HepG2 (cell line): ENCODE data around the gene PEPD.

Experiments
- BRCA1 ChIP-seq: sonication (generic); formaldehyde crosslinking; IDR thresholded peaks from 2 replicates; pipeline ENCODE4 v1.4.0; 2020; ENCODE audit warnings: missing genetic modification reagents
- ERF ChIP-seq: IDR thresholded peaks from 2 replicates; pipeline ENCODE4 v1.6.1; 2018; ENCODE audit warnings: missing biosample characterization, missing genetic modification reagents
- FOXK2 ChIP-seq: fragments of 450-650 bp; IDR thresholded peaks from 2 replicates; pipeline ENCODE4 v1.6.1; 2016
- GTF3A ChIP-seq: sonication (generic); formaldehyde crosslinking; conservative IDR thresholded peaks from 2 replicates; pipeline ENCODE4 v1.4.0; 2020; ENCODE audit warnings: mild to moderate bottlenecking, missing genetic modification reagents
- JUN ChIP-seq: sonication (generic); formaldehyde crosslinking; IDR thresholded peaks from 2 replicates; pipeline ENCODE4 v1.4.0; 2020; ENCODE audit warnings: mild to moderate bottlenecking, missing genetic modification reagents
- MLLT10 ChIP-seq: sonication (generic); formaldehyde crosslinking; IDR thresholded peaks from 2 replicates; pipeline ENCODE4 v1.4.0; 2020; ENCODE audit warnings: missing genetic modification reagents
- POLR2A ChIP-seq, 2 experiments: IDR thresholded peaks; 2 replicates each; pipeline ENCODE4 v1.6.1; 2011; ENCODE audit warnings: low read depth in 2 of 2, low read length in 2 of 2, mild to moderate bottlenecking in 1 of 2, moderate library complexity in 1 of 2; ENCODE audit not compliant: insufficient read depth in 1 of 2
- XBP1 ChIP-seq: sonication (generic); formaldehyde crosslinking; IDR thresholded peaks from 2 replicates; pipeline ENCODE4 v1.5.0; 2020; ENCODE audit warnings: missing genetic modification reagents

- TF ChIP-seq GTF3A (CRISPR knock-in tag) (no peak), POLR2A (IDR thresholded peaks at IDR 0.05; ENCODE audit: insufficient read depth in 1 of 2, low read depth in 2 of 2, low read length in 2 of 2) (no peak), XBP1 (CRISPR knock-in tag) (no peak), FOXK2 (no peak), BRCA1 (CRISPR knock-in tag) (no peak), MLLT10 (CRISPR knock-in tag) (no peak), JUN (CRISPR knock-in tag) (no peak), ERF (CRISPR knock-in tag) (no peak)
Measured at GRCh38 chr19:33382006-33382405, 139.6 kb downstream of the PEPD start.
